CD8-positive, alpha-beta memory T cell (primary cell): ENCODE results near the gene PPM1H. TPM values are rescaled to one million over a fixed set of nuclear protein-coding genes. Genes with fewer than 3 reads are reported as not detected.

Experiments
- CTCF ChIA-PET: fragments of 350-600 bp; sonication (Branson Sonifier 250); formaldehyde crosslinking; loops from one replicate; lab custom pipeline; 2021; ENCODE audit warnings: antibody characterized with exemption; lab: Charles Lee
- POLR2A ChIA-PET: fragments of 350-600 bp; sonication (Branson Sonifier 250); formaldehyde crosslinking; loops from one replicate; lab custom pipeline; 2021; ENCODE audit warnings: antibody characterized with exemption; lab: Charles Lee
- DNase-seq, 5 donors: peaks; one replicate each; pipeline versions ENCODE4 v3.0.0 to v3.0.0-alpha.2; 2020 to 2022; ENCODE audit warnings: mixed read lengths in 1 of 5
- H3K27ac ChIP-seq: one replicate; pipeline ENCODE4 v1.7.0; 2013; ENCODE audit warnings: low read depth, mild to moderate bottlenecking, low read length, moderate library complexity
- H3K27me3 ChIP-seq: 2 replicates; pipeline ENCODE4 v1.7.0; 2013; ENCODE audit warnings: low read length, mild to moderate bottlenecking; ENCODE audit not compliant: insufficient read depth, poor library complexity, severe bottlenecking
- H3K36me3 ChIP-seq: 2 replicates; pipeline ENCODE4 v1.7.0; 2013; ENCODE audit warnings: mild to moderate bottlenecking, low read length, moderate library complexity; ENCODE audit not compliant: insufficient read depth
- H3K4me1 ChIP-seq: 2 replicates; pipeline ENCODE4 v1.7.0; 2013; ENCODE audit warnings: mild to moderate bottlenecking, low read length, moderate library complexity; ENCODE audit not compliant: insufficient read depth
- H3K4me3 ChIP-seq: 2 replicates; pipeline ENCODE4 v1.7.0; 2013; ENCODE audit warnings: mild to moderate bottlenecking, low read length
- H3K9me3 ChIP-seq: 2 replicates; pipeline ENCODE4 v1.7.0; 2013; ENCODE audit warnings: mild to moderate bottlenecking, low read length
- H3K27ac Mint-ChIP-seq, 8 donors: one replicate each; pipeline ENCODE4 v1.8.0; 2020 to 2021; ENCODE audit warnings: mixed read lengths in 8 of 8, mild to moderate bottlenecking in 6 of 8, inconsistent platforms in 3 of 8, moderate library complexity in 3 of 8
- H3K27me3 Mint-ChIP-seq, 2 donors: one replicate each; pipeline ENCODE4 v1.8.0; 2020 to 2021; ENCODE audit warnings: mixed read lengths in 2 of 2, mild to moderate bottlenecking in 1 of 2, moderate library complexity in 1 of 2
- H3K36me3 Mint-ChIP-seq, 3 donors: one replicate each; pipeline ENCODE4 v1.8.0; 2020 to 2021; ENCODE audit warnings: mixed read lengths in 3 of 3, inconsistent platforms in 1 of 3, mild to moderate bottlenecking in 1 of 3
- H3K4me1 Mint-ChIP-seq, 3 donors: one replicate each; pipeline ENCODE4 v1.8.0; 2020 to 2021; ENCODE audit warnings: mixed read lengths in 3 of 3, inconsistent platforms in 1 of 3, mild to moderate bottlenecking in 1 of 3
- H3K4me3 Mint-ChIP-seq, 7 donors: one replicate each; pipeline ENCODE4 v1.8.0; 2020 to 2021; ENCODE audit warnings: mixed read lengths in 7 of 7, mild to moderate bottlenecking in 6 of 7, moderate library complexity in 4 of 7, inconsistent platforms in 2 of 7
- H3K9me3 Mint-ChIP-seq, 5 donors: one replicate each; pipeline ENCODE4 v1.8.0; 2020 to 2022; ENCODE audit warnings: mixed read lengths in 5 of 5, mild to moderate bottlenecking in 3 of 5, moderate library complexity in 2 of 5, inconsistent platforms in 1 of 5
- polyA plus RNA-seq: library from polyadenylated mRNA; unstranded; fragments of 300-500 nt; fragmentation: Illumina TruSeq; gene quantifications from one replicate; pipeline ENCODE4 v1.2.3, GENCODE V29; 2021
- total RNA-seq, 2 experiments: library from RNA; stranded (reverse); gene quantifications; one replicate each; pipeline ENCODE4 v1.2.3, GENCODE V29; 2021

Gene PPM1H
- total and polyA plus RNA-seq, 3 experiments from 2014 or later, result 0.13 TPM; not detected in 1

- H3K9me3 Mint-ChIP-seq, result no peaks in the 10 kb centered on the region
- peaks cover 0 to 2% (median 0%) of the 10 kb centered on the region in 3 donors for H3K36me3 Mint-ChIP-seq
- DNase-seq, result no peak
- Histone ChIP-seq H3K27me3 (no peaks in the 10 kb centered on the region), H3K4me3 (no peak overlapping the region), H3K36me3 (no peaks in the 10 kb centered on the region), H3K9me3 (no peaks in the 10 kb centered on the region), H3K27ac (no peak overlapping the region), H3K4me1 (no peaks in the 10 kb centered on the region)
- POLR2A ChIA-PET, result no interaction called here
- no peaks in the 10 kb centered on the region for H3K4me1 Mint-ChIP-seq
- no peak overlapping the region for H3K4me3 Mint-ChIP-seq
- no peak overlapping the region for H3K27ac Mint-ChIP-seq
- CTCF ChIA-PET, result interaction anchor here (1.3 kb wide), 1 partner anchor 96 kb away, joined by 5 read pairs; no protein-coding TSS in a partner anchor
- peaks cover 0 to 2% of the 10 kb centered on the region in 2 donors for H3K27me3 Mint-ChIP-seq
These were observed 236.2 kb downstream of the PPM1H start for GRCh38 chr12:62698701-62699101.

GRCh38 chr12:62697893-62698292 is 237.1 kb downstream of the PPM1H start:
- H3K4me1 Mint-ChIP-seq, result no peaks in the 10 kb centered on the region
- CTCF ChIA-PET, result no interaction called here
- no peaks in the 10 kb centered on the region for H3K4me1 ChIP-seq
- no peaks in the 10 kb centered on the region for H3K27me3 ChIP-seq
- H3K36me3 Mint-ChIP-seq, result peaks cover 0 to 2% (median 0%) of the 10 kb centered on the region in 3 donors
- H3K36me3 ChIP-seq, result no peaks in the 10 kb centered on the region
- H3K27ac Mint-ChIP-seq, result no peak overlapping the region
- no peaks in the 10 kb centered on the region for H3K9me3 Mint-ChIP-seq
- no peak overlapping the region for H3K4me3 Mint-ChIP-seq
- no peak overlapping the region for H3K4me3 ChIP-seq
- no peak for DNase-seq
- peaks cover 0 to 2% of the 10 kb centered on the region in 2 donors for H3K27me3 Mint-ChIP-seq
- no peak overlapping the region for H3K27ac ChIP-seq
- H3K9me3 ChIP-seq, result no peaks in the 10 kb centered on the region
- POLR2A ChIA-PET, result no interaction called here

- H3K4me3 Mint-ChIP-seq, result no peak overlapping the region
- H3K9me3 ChIP-seq, result no peaks in the 10 kb centered on the region
- H3K27me3 Mint-ChIP-seq, result peaks cover 0 to 2% of the 10 kb centered on the region in 2 donors
- ChIA-PET CTCF (no interaction called here), POLR2A (no interaction called here)
- no peaks in the 10 kb centered on the region for H3K4me1 Mint-ChIP-seq
- H3K27ac Mint-ChIP-seq, result no peak overlapping the region
- DNase-seq, result no peak
- no peak overlapping the region for H3K27ac ChIP-seq
- no peak overlapping the region for H3K4me3 ChIP-seq
- no peaks in the 10 kb centered on the region for H3K36me3 ChIP-seq
- no peaks in the 10 kb centered on the region for H3K27me3 ChIP-seq
- H3K9me3 Mint-ChIP-seq, result no peaks in the 10 kb centered on the region
- no peaks in the 10 kb centered on the region for H3K4me1 ChIP-seq
- H3K36me3 Mint-ChIP-seq, result peaks cover 0 to 1% (median 0%) of the 10 kb centered on the region in 3 donors
These were observed 239.3 kb downstream of the PPM1H start for GRCh38 chr12:62695696-62696095.

- no peak overlapping the region for H3K27ac Mint-ChIP-seq
- no peaks in the 10 kb centered on the region for H3K4me1 Mint-ChIP-seq
- ChIA-PET CTCF (no interaction called here), POLR2A (no interaction called here)
- Histone ChIP-seq H3K27me3 (no peaks in the 10 kb centered on the region), H3K4me1 (no peaks in the 10 kb centered on the region), H3K36me3 (no peaks in the 10 kb centered on the region), H3K27ac (no peak overlapping the region), H3K9me3 (no peaks in the 10 kb centered on the region), H3K4me3 (no peak overlapping the region)
- H3K27me3 Mint-ChIP-seq, result peaks cover 0 to 2% of the 10 kb centered on the region in 2 donors
- no peak overlapping the region for H3K4me3 Mint-ChIP-seq
- peaks cover 0 to 1% (median 0%) of the 10 kb centered on the region in 3 donors for H3K36me3 Mint-ChIP-seq
- DNase-seq, result no peak
- no peaks in the 10 kb centered on the region for H3K9me3 Mint-ChIP-seq
These were observed 240.3 kb downstream of the PPM1H start for GRCh38 chr12:62694632-62695031.

GRCh38 chr12:62694116-62694515 is 240.8 kb downstream of the PPM1H start:
- H3K36me3 Mint-ChIP-seq, result peaks cover 0 to 1% (median 0%) of the 10 kb centered on the region in 3 donors
- no peaks in the 10 kb centered on the region for H3K9me3 Mint-ChIP-seq
- Histone ChIP-seq H3K4me1 (no peaks in the 10 kb centered on the region), H3K27ac (no peak overlapping the region), H3K27me3 (no peaks in the 10 kb centered on the region), H3K36me3 (no peaks in the 10 kb centered on the region), H3K9me3 (no peaks in the 10 kb centered on the region), H3K4me3 (no peak overlapping the region)
- DNase-seq, result no peak
- H3K4me1 Mint-ChIP-seq, result no peaks in the 10 kb centered on the region
- ChIA-PET POLR2A (no interaction called here), CTCF (no interaction called here)
- no peak overlapping the region for H3K4me3 Mint-ChIP-seq
- no peak overlapping the region for H3K27ac Mint-ChIP-seq
- H3K27me3 Mint-ChIP-seq, result peaks cover 0 to 2% of the 10 kb centered on the region in 2 donors

- ChIA-PET POLR2A (no interaction called here), CTCF (no interaction called here)
- peaks cover 0 to 2% of the 10 kb centered on the region in 2 donors for H3K27me3 Mint-ChIP-seq
These were observed 241.4 kb downstream of the PPM1H start for GRCh38 chr12:62693376-62694050.

GRCh38 chr12:62692884-62693283 is 242.1 kb downstream of the PPM1H start:
- no peak overlapping the region for H3K4me3 Mint-ChIP-seq
- peaks cover 0 to 2% of the 10 kb centered on the region in 2 donors for H3K27me3 Mint-ChIP-seq
- H3K4me1 Mint-ChIP-seq, result no peaks in the 10 kb centered on the region
- H3K27ac ChIP-seq, result no peak overlapping the region
- H3K9me3 Mint-ChIP-seq, result no peaks in the 10 kb centered on the region
- H3K36me3 Mint-ChIP-seq, result peaks cover 0 to 1% (median 0%) of the 10 kb centered on the region in 3 donors
- no peak overlapping the region for H3K4me3 ChIP-seq
- no peaks in the 10 kb centered on the region for H3K4me1 ChIP-seq
- DNase-seq, result no peak
- no peaks in the 10 kb centered on the region for H3K36me3 ChIP-seq
- no peaks in the 10 kb centered on the region for H3K27me3 ChIP-seq
- CTCF ChIA-PET, result no interaction called here
- H3K27ac Mint-ChIP-seq, result no peak overlapping the region
- POLR2A ChIA-PET, result no interaction called here
- no peaks in the 10 kb centered on the region for H3K9me3 ChIP-seq

More at GRCh38 chr12:62693376-62694050, 241.4 kb downstream of the PPM1H start:
- Histone ChIP-seq H3K4me1 (no peaks in the 10 kb centered on the region), H3K9me3 (no peaks in the 10 kb centered on the region), H3K36me3 (no peaks in the 10 kb centered on the region), H3K27me3 (no peaks in the 10 kb centered on the region), H3K27ac (no peak overlapping the region), H3K4me3 (no peak overlapping the region)
- Mint-ChIP-seq H3K27ac (no peak overlapping the region), H3K9me3 (no peaks in the 10 kb centered on the region), H3K4me1 (no peaks in the 10 kb centered on the region), H3K36me3 (peaks cover 0 to 1% (median 0%) of the 10 kb centered on the region in 3 donors), H3K4me3 (no peak overlapping the region)
- no peak for DNase-seq

- ChIA-PET POLR2A (no interaction called here), CTCF (no interaction called here)
- Mint-ChIP-seq H3K4me1 (no peaks in the 10 kb centered on the region), H3K4me3 (no peak overlapping the region), H3K36me3 (no peaks in the 10 kb centered on the region), H3K27me3 (peaks cover 3 to 5% of the 10 kb centered on the region in 2 donors), H3K9me3 (no peaks in the 10 kb centered on the region), H3K27ac (no peak overlapping the region)
- no peak for DNase-seq
- H3K9me3 ChIP-seq, result no peaks in the 10 kb centered on the region
- H3K27me3 ChIP-seq, result no peaks in the 10 kb centered on the region
- H3K4me1 ChIP-seq, result no peaks in the 10 kb centered on the region
- H3K4me3 ChIP-seq, result no peak overlapping the region
- H3K27ac ChIP-seq, result no peak overlapping the region
- no peaks in the 10 kb centered on the region for H3K36me3 ChIP-seq
These were observed 243.6 kb downstream of the PPM1H start for GRCh38 chr12:62691309-62691708.
